GM21619 (cell line): Measurements from ENCODE around the gene TRIM61.
"Not testable (repeated sequence)": the region's sequence is repeated elsewhere in the genome, so short reads cannot be mapped to it uniquely, and the experiment has no call there.

Experiments used
- ATAC-seq: cut with Tn5 transposase; IDR thresholded peaks from one replicate; pipeline ENCODE4 v1.9.1; 2021; ENCODE audit not compliant: unreplicated experiment

The TRIM61 gene

GRCh38 chr4:164959421-164959820, 18.0 kb downstream of the TRIM61 start:
- not testable (repeated sequence) for ATAC-seq

- peak; percentile 100 for ATAC-seq
Observed at GRCh38 chr4:164956766-164957643, 20.5 kb downstream of the TRIM61 start.

GRCh38 chr4:164955107-164955805, 22.2 kb downstream of the TRIM61 start:
- ATAC-seq, result no peak

- ATAC-seq, result no peak
Observed at GRCh38 chr4:164952551-164952950, 24.9 kb downstream of the TRIM61 start.

- ATAC-seq, result no peak
Observed at GRCh38 chr4:164949448-164950143, 27.9 kb downstream of the TRIM61 start.

GRCh38 chr4:164948975-164949374, 28.5 kb downstream of the TRIM61 start:
- ATAC-seq, result no peak

- ATAC-seq, result not testable (repeated sequence)
Observed at GRCh38 chr4:164948006-164948405, 29.5 kb downstream of the TRIM61 start.

GRCh38 chr4:164946810-164947209, 30.6 kb downstream of the TRIM61 start:
- no peak for ATAC-seq

GRCh38 chr4:164945146-164945545, 32.3 kb downstream of the TRIM61 start:
- no peak for ATAC-seq

- no peak for ATAC-seq
Observed at GRCh38 chr4:164943192-164943591, 34.3 kb downstream of the TRIM61 start.

- peak; percentile 50 for ATAC-seq
Observed at GRCh38 chr4:164937576-164938270, 39.7 kb downstream of the TRIM61 start.

- peak; percentile 57 for ATAC-seq
Observed at GRCh38 chr4:164935865-164936606, 41.4 kb downstream of the TRIM61 start.

- peak; percentile 61 for ATAC-seq
Observed at GRCh38 chr4:164935363-164935762, 42.1 kb downstream of the TRIM61 start.

- no peak for ATAC-seq
Observed at GRCh38 chr4:164933244-164933643, 44.2 kb downstream of the TRIM61 start.

- no peak for ATAC-seq
Observed at GRCh38 chr4:164931551-164932324, 45.7 kb downstream of the TRIM61 start.

- no peak for ATAC-seq
Observed at GRCh38 chr4:164930647-164931046, 46.8 kb downstream of the TRIM61 start.

- ATAC-seq, result not testable (repeated sequence)
Observed at GRCh38 chr4:164927101-164927500, 50.4 kb downstream of the TRIM61 start.

- ATAC-seq, result no peak
Observed at GRCh38 chr4:164926301-164926700, 51.2 kb downstream of the TRIM61 start.

GRCh38 chr4:164924670-164925238, 52.7 kb downstream of the TRIM61 start:
- ATAC-seq, result no peak
